GM12878 (cell line): Measurements from ENCODE around the gene SOWAHC.

Experiments
- CTCF ChIP-seq, 3 experiments: IDR thresholded peaks in 2 of 3; conservative IDR thresholded peaks in 1 of 3; 2 replicates each; pipeline ENCODE4 v1.5.1; 2011; ENCODE audit warnings: low read depth in 3 of 3, low read length in 3 of 3, mild to moderate bottlenecking in 3 of 3, control low read depth in 2 of 3, moderate library complexity in 2 of 3, inconsistent platforms in 1 of 3, mixed read lengths in 1 of 3; ENCODE audit not compliant: control insufficient read depth in 2 of 3, insufficient read depth in 1 of 3; ENCODE audit errors: extremely low read depth in 1 of 3
- POLR2AphosphoS2 ChIP-seq: IDR thresholded peaks from 2 replicates; pipeline ENCODE4 v1.6.1; 2011; ENCODE audit warnings: low read depth, mild to moderate bottlenecking, low read length, improper control_type of control experiment, moderate library complexity
- RFX5 ChIP-seq: IDR thresholded peaks from 2 replicates; pipeline ENCODE4 v1.6.1; 2011; ENCODE audit warnings: low read depth, low read length, improper control_type of control experiment
- SMARCA5 ChIP-seq: fragments of 450-650 bp; IDR thresholded peaks from 2 replicates; pipeline ENCODE4 v1.6.1; 2017; ENCODE audit warnings: mild to moderate bottlenecking

GRCh38 chr2:109604597-109604996 lies 9.6 kb upstream of the SOWAHC start:
- no peak for TF ChIP-seq SMARCA5
- TF ChIP-seq POLR2AphosphoS2: no peak
- no peak for TF ChIP-seq CTCF (IDR thresholded peaks at IDR 0.05 in 2 of 3, conservative IDR thresholded peaks at IDR 0.05 in 1 of 3; ENCODE audit: control insufficient read depth in 2 of 3, extremely low read depth in 1 of 3, insufficient read depth in 1 of 3, low read depth in 3 of 3, low read length in 3 of 3)
- no peak for TF ChIP-seq RFX5
